ENCODE measurements around the gene CEMIP2. TPM values are rescaled to one million over a fixed set of nuclear protein-coding genes. Genes with fewer than 3 reads are reported as not detected.

Gene CEMIP2
- total RNA-seq, 1 experiment from 2014 or later, result 14.8 TPM

- POLR2A ChIA-PET, result no interaction called here
- no TSS peak for BruUV-seq (replicated peaks)
- H3K9me3 ChIP-seq (ENCODE audit: control insufficient read depth, insufficient read depth, low read depth, low read length), result no peaks in the 10 kb centered on the region
- ATAC-seq, result no peak
- no peaks in the 10 kb centered on the region for H3K27me3 ChIP-seq (ENCODE audit: control insufficient read depth, insufficient read depth, low read length)
- DNase-seq (ENCODE audit: low read depth, low spot score), result no peak
- CTCF ChIA-PET, result no interaction called here
- TF ChIP-seq POLR2AphosphoS5 (IDR thresholded peaks at IDR 0.05; ENCODE audit: low read depth, low read length) (no peak), TCF7L2 (IDR thresholded peaks at IDR 0.05; ENCODE audit: low read depth, low read length) (no peak), REST (IDR thresholded peaks at IDR 0.05; ENCODE audit: insufficient read depth in 1 of 2, low read depth in 2 of 2, low read length in 1 of 2) (no peak), SIN3A (IDR thresholded peaks at IDR 0.05; ENCODE audit: borderline replicate concordance, insufficient read depth, low read depth, low read length) (no peak), CTCF (IDR thresholded peaks at IDR 0.05) (no peak)
- H3K27ac ChIP-seq (ENCODE audit: low read length), result no peak overlapping the region
- intact Hi-C loops (cut with micrococcal nuclease; ENCODE audit: unreplicated experiment), result no loop called here
- no peaks in the 10 kb centered on the region; the same call in 1 of the 2 replicates for H3K36me3 ChIP-seq (ENCODE audit: control insufficient read depth, insufficient read depth, low read length)
- no peaks in the 10 kb centered on the region for H3K4me1 ChIP-seq (ENCODE audit: control insufficient read depth, insufficient read depth, low read length)
- H3K4me3 ChIP-seq (ENCODE audit: low read depth in 2 of 2, low read length in 2 of 2), result no peak overlapping the region
- in situ Hi-C loops (cut with HindIII; ENCODE audit: low pct_unique_long_range_greater_than_20kb, low sequenced_read_pairs), result no loop called here
Measured at GRCh38 chr9:71748280-71748743, 20.0 kb downstream of the CEMIP2 start.

GRCh38 chr9:71747576-71747975 lies 20.7 kb downstream of the CEMIP2 start:
- in situ Hi-C loops (cut with HindIII; ENCODE audit: low pct_unique_long_range_greater_than_20kb, low sequenced_read_pairs), result no loop called here

More at GRCh38 chr9:71747576-71747975, 20.7 kb downstream of the CEMIP2 start:
- H3K4me1 ChIP-seq (ENCODE audit: control insufficient read depth, insufficient read depth, low read length), result no peaks in the 10 kb centered on the region; the same call in 1 of the 2 replicates
- no peak for ATAC-seq
- no peak overlapping the region for H3K4me3 ChIP-seq (ENCODE audit: low read depth in 2 of 2, low read length in 2 of 2)
- no peaks in the 10 kb centered on the region for H3K27me3 ChIP-seq (ENCODE audit: control insufficient read depth, insufficient read depth, low read length)
- TF ChIP-seq CTCF (IDR thresholded peaks at IDR 0.05) (no peak), POLR2AphosphoS5 (IDR thresholded peaks at IDR 0.05; ENCODE audit: low read depth, low read length) (no peak), REST (IDR thresholded peaks at IDR 0.05; ENCODE audit: insufficient read depth in 1 of 2, low read depth in 2 of 2, low read length in 1 of 2) (no peak), TCF7L2 (IDR thresholded peaks at IDR 0.05; ENCODE audit: low read depth, low read length) (no peak), SIN3A (IDR thresholded peaks at IDR 0.05; ENCODE audit: borderline replicate concordance, insufficient read depth, low read depth, low read length) (no peak)
- DNase-seq (ENCODE audit: low read depth, low spot score), result no peak
- intact Hi-C loops (cut with micrococcal nuclease; ENCODE audit: unreplicated experiment), result no loop called here
- H3K9me3 ChIP-seq (ENCODE audit: control insufficient read depth, insufficient read depth, low read depth, low read length), result no peaks in the 10 kb centered on the region
- H3K36me3 ChIP-seq (ENCODE audit: control insufficient read depth, insufficient read depth, low read length), result no peaks in the 10 kb centered on the region; the same call in 1 of the 2 replicates
- BruUV-seq (replicated peaks), result no TSS peak
- H3K27ac ChIP-seq (ENCODE audit: low read length), result no peak overlapping the region
- CTCF ChIA-PET, result no interaction called here
- POLR2A ChIA-PET, result no interaction called here

All from Panc1 (cell line).